HG03103 (cell line): Measurements from ENCODE around the gene MREG.

ENCODE experiments used
- ATAC-seq: cut with Tn5 transposase; IDR thresholded peaks from one replicate; pipeline ENCODE4 v1.9.1; 2021; ENCODE audit warnings: low read depth; ENCODE audit not compliant: unreplicated experiment

The MREG gene

DNA sequence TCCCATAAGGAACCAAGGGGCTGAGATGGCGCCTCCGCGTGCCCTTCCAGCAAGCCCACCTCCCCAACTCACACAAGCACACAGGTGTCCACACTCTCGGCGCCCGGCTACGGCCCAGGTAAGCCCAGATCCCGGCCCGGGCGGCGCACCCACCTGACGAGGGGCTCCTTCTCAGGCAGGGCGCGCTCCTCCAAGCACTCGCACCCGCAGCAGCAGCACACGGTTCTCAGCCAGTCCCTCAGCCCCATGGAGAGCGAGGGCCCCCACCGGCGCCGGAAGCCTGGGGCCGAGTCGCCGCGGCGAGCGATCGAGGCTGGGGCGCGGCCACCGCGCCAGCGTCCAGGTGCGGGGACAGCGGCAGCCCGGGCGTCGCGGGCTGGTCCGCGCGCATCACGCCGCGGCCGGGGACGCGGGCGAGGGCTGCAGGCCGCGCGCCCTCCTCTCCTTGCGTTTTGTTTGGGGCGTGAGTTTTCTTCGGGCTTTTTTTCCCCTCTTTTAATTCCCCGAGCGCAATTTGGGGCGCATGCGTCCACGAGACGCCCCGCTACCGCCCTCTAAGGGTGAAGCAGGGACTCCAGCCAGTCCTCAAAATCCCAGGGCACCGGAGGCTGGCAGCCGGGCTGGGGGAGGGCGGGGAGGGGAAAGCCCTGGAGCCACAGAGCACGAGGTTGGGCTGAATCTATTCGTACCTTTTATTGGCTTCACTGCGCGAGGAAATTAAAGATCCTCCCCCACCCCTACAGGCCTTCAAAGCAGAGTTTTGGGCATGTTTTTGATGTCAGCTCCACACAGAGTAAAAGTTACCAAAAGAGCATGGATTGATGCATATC, at the start of gene MREG:
Gene MREG (minus strand): TSS at position 472 of the 830 bp plus-strand sequence. CDS start 224 bp downstream, at position 248.
- ATAC-seq, result peak; percentile 42

DNA sequence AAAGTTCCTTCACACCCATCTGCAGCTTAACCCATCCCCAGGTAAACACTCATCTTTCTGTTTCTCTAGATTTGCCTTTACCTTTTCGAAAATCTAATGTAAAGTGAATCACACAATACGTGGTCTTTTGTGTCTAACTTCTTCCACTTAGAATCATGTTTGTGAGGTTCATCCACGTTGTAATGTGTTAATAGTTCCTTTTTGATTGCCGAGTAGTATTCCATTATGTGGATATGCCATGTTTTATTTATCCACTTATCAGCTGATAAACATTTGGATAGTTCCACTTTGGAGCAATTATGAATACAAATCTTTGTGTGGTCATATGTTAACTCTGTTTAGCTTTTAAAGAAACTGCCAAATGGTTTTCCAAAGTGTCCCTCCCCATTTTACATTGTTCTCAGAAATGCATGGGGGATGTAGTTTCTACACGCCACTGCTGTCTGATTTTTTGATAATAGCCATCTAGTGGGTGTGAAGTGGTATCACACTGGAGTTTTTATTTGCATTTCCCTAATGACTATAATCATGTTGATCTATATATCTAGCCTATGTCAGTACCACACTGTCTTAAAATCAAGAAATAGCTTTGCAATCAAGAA, 46.0 kb upstream of the MREG start:
- ATAC-seq, result no peak

GRCh38 chr2:216057688-216058193, 44.4 kb upstream of the MREG start:
- peak; percentile 77 for ATAC-seq

GRCh38 chr2:216056739-216057138, 43.4 kb upstream of the MREG start:
- peak; percentile 28 for ATAC-seq

DNA sequence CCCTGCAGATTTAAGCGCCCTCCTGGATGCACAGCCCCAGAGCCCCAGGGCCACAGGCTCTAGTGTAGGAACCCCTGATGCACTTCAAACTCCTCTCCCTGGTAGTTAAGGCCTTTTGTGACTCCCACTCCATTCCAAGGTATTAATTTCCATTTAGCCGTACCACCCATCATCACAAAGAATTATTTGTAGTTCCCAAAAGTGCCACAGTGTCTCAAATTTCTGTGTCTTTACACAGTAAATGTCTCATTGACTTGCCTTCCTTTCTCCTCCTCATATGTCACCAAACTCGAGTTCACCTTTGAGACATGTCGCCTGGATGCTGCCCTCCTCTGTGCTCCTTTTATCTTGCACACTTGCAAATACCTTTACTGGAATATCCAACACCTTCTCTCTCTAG, 42.3 kb upstream of the MREG start:
- no peak for ATAC-seq

DNA sequence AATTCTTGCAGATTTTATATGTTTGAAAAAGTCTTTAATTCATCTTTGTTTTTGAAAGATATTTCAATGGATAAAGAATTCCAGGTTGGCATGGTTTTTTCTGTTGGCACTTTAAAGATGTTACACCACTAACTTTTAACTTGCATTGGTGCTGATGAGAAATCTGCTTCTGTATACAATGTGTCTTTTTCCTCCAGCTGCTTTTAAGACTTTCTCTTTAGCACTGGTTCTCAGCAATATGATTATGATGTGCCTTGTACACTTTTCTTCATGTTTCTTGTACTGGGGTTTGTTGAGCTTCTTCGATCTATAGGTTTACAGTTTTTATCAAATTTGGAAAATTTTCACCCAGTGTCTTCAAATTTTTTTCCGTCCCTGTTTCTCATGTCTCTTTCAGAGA, 39.1 kb upstream of the MREG start:
- ATAC-seq, result no peak

DNA sequence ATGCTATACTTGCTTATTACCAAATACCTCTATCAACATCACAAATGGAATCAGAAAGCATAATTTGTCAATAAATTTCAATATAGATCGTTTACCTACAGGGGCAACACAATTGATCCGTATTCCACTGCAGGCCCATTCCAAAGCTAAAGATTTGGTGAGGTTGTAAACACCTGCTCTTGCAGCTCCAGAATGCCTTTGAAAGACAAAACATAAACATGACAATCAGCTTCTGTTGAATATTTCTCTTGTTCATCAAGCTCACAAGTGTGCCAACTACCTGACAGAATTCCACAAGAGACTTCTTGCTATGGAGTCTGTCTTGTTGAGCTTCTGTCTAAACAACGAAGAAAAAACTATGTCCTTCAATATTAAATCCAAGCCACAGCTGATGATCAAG, 38.0 kb upstream of the MREG start:
- ATAC-seq, result no peak

GRCh38 chr2:216049452-216049851, 36.1 kb upstream of the MREG start:
- ATAC-seq, result no peak

- no peak for ATAC-seq
Measured at GRCh38 chr2:216047397-216047796, 34.0 kb upstream of the MREG start.

DNA sequence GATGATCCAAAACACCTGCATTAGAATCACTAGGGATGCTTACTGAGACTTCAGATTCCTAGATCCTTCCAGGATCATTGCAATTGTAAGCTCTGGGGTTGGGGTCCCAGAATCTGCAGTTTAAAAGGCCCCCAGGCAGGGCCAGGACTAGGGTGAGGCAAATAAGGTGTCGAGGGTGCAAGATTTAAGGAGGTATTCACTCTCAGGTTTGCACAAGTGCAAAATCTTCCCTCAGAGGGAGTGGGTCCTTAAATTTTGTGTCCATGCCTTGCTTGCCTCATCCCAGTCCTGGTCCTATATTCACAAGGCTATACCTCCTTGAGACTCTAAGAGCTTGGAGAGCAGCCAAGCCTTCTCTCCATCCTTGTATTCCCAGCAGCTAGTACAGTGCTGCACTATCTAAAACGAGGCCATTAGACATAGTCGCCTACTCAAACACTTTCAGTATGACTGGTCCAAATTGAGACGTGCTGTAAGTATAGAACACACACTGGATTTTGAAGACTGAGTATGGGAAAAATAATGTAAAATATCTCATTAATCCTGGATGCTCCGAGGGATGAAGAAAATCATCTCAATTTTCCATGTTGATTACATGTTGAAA, 31.6 kb upstream of the MREG start:
- peak; percentile 93 for ATAC-seq

DNA sequence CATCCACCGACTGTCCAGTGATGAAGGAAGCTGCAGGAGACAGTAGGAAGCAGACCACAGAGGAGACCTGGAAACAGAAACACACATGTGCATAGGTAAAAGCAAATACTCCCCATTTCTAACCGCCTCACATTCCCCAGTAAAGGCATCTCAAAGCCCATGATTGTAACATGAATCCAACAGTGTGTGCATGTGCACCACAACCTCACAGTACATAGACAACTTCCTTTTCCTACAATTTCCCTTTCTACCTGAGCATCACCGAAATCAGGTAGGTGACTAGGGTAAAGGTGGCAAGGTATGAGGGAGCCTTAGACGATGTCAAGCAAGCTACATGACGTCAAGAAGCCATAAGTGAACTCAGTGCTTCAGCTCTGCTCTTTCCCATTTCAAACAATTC, 30.6 kb upstream of the MREG start:
- ATAC-seq, result no peak

DNA sequence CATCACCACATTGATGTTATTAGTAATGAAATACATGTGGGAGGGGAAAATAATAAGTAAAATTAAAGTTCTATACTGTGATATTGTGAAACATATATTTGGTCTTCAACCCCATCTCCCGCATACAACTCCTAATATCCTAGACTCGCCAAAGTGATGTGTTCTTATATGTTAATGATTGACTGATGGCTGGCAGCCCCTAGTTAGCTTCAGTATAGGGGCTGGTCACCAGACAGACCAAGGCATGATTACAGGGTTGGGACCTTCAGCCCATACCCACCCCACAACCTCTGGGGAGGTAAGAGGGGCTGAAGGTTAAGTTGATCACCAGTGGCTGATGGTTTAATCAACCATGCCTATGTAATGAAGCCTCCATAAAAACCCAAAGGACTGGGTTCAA, 28.1 kb upstream of the MREG start:
- no peak for ATAC-seq

DNA sequence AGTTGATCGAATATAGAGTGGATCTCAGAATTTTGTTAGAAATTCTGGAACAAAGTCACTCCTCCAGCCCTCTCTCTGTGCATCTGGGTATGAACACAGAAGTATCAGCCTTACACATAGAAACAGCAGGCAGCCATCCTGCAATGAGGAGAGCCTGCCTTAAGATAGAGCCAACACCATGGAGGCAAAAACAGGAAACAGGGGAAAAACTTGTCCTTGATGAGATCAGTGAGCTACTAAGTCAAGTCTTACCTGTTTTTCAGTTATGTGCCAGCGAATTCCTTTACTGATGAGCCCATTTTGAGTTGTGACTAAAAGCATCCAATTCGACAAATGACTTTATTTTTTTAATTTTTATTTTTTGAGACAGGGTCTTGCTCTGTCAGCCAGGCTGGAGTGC, 26.6 kb upstream of the MREG start:
- ATAC-seq, result no peak

GRCh38 chr2:216034065-216034464, 20.7 kb upstream of the MREG start:
- no peak for ATAC-seq

DNA sequence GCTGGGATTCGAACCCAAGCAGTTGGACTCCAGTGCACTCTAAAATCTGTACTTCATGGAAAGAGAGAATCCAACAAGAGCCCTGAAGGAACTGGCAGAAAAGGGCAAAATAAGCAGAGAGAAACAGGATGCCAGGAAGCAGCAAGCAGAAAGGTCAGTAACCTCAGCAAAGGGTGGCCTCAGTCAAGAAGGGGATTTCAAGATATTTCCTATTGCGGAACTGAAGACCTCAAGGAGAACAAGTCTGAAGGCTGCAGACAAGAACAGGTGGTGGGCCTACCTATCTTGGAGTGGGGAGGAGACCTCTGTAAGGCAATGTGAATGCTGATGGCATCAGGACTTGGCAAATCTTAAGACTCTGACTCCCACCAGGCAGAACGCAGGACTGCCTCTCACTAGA, 20.1 kb upstream of the MREG start:
- ATAC-seq, result no peak

DNA sequence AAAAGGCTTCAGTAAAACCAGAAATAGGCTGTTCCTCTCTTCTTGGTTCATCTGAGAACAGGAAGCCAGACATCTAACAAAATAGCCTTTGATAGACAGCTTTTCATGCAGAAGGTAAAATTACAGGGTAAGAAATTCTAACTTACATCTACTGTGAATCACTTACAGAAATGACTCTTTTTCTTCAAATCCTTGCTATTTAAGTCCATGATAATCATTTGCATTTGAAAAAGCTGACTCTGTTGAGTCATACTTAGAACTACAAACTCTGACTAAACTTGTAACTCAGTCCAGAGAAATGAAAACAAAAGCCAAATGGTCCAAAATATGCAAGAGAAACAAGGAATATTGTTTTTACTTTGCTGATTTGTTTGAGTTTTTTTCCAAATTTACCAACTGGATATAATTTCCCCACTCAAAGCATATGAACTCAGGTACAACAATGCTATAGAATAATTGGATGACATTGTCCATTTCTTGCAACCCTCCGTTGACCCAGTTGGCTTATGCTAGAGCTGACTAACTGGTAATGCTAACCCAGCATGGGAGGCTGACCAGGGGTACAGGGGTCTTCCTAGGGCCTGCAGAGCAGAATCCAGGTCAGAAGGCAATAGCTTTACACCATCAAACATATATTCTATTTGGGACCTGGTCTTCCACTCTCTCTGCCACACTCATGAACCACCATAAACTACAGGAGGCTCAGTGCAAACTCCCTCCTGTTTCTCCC, 18.8 kb upstream of the MREG start:
- ATAC-seq, result peak; percentile 73

DNA sequence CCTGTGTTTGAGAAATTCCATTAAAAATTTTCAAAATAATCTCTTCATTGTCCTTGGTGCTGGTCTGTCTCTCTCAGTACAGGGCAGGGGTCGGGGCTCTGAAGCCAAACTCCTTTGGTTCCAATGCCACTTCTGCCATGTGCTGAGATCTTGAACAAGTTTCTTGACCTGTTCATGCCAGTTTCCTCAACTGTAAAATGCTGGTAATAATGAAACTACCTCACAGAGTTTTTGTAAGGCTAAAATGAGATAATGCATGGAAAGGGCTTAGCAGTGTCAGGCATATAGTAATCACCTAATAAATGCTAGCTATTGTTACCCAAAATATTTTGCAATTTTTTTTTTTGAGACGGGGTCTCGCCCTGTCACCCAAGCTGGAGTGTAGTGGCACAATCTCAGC, 16.9 kb upstream of the MREG start:
- ATAC-seq, result no peak

- no peak for ATAC-seq
Measured at GRCh38 chr2:216029416-216030129, 16.2 kb upstream of the MREG start.

DNA sequence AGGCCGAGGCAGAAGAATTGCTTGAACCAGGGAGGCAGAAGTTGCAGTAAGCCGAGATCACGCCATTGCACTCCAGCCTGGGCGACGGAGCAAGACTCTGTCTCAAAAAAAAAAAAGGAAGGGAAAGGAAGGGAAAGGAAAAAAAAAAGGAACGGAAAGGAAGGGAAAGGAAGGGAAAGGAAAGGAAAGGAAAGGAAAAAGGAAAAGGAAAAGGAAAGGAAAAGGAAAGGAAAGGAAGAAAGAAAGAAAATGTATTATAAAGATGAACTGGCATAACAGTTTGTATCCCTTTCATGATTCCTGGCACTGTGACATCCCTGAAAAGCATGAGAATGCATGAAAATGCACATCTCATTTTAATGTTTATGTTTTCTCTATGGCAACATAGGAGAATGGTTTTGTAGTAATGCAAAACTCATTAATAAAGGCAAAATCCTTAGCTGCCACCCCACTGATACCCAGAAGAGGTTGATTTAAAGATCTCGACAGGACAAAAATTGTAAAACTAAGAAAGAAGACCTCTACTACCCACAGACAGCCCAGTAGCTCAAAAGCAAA, 11.5 kb upstream of the MREG start:
- ATAC-seq, result no peak

DNA sequence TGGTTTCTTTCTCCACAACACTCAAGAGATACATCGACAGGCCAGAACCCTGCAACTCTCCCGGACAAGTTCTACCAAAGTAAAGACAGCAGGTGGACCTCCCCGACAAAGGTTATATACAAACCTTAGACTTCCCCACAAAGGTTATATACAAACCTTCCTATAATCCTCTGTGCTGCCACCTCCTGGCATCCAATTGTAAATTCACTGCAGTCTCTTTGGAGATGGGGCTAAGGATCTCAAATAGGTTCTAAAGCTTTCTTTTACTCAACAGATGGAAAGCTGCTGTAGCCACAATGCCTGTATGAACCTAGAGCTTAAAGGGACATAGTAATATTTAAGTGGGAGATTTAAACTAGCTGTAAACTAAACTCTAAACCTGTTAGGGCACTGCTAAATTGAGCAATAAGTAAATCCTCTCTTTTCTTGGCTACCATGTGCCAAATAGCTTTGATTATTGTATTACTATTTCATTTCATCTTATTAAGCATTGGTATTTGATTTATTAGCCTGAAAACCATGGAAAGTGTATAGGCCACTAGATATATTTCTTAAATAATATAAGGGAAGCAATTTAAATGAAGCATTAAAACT, 9.8 kb upstream of the MREG start:
- ATAC-seq, result peak; percentile 84
